ENCODE measurements around the gene SLC39A12.
"Not testable (repeated sequence)": the region's sequence is repeated elsewhere in the genome, so short reads cannot be mapped to it uniquely, and the experiment has no call there.

SLC39A12 gene
- 0 reads per million in 2 experiments for total RNA-seq

DNA sequence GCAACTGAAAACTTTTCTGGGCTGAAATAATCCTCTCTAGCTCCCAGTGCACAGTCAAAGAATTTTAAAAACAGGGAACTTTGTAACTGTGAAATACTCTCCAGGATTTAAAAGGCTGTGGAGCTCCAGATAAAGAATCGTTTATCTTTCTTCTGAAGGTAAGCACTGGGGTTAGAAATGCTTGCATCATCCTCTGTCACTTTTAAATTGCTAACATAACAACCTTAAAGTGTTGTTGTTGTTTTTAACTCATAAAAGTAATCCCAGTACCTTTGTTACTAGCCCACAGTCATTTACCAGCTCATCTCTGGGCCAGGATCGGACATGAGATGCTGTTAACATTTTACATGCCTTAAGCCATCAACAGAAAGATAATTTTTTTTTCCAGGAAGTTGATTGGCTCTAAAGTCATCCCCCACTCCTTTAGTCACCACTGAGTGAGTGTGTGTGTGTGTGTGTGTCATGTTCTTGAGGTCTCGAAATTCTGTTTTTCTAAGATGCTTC, at the start of gene SLC39A12:
TSS of gene SLC39A12 (plus strand) at position 51 of the 504 bp plus-strand sequence. CDS start 1,359 bp downstream, outside the sequence.
- DNase-seq (ENCODE audit: low read depth): no peak

DNA sequence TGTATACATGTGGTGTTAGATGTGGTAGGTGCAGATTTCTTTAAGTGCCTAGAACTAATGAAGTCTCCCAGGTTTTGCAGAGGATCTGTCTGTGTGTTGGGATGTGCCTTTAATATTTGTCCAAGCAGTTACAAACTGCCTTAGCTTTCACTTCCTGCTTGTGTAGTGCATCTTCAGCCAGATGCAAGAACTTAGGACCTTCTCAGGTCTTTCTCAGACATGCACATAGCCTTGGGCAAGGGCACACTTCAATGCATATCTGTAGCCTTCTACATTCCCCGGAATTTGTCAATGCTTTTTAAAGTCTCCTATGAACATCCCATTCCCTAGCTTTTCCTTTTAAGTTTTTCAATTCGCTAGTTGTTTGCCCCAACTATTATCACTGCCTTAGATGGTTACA, 47.2 kb upstream of the SLC39A12 start:
- no peak for DNase-seq (ENCODE audit: low read depth)

DNA sequence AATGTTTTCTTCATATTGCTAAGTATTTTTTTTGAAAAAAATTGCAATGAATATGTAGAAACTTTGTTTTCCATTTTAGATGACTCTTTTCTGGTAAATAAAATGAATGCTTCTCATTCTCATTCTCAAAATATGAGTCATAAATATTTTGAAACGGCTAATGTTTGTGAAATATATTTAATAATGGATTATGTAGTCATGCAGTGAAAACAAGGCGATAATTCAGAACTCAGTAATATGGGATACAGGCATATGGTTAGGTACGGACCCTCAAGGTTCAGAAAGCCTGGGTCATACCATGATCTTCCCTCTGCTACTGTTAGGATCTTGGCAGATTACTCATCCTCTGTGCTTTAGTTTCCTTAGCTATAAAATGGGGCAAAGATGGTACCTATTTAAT, 46.2 kb upstream of the SLC39A12 start:
- no peak for DNase-seq (ENCODE audit: low read depth)

GRCh38 chr10:17906002-17906401, 45.7 kb upstream of the SLC39A12 start:
- DNase-seq (ENCODE audit: low read depth): no peak

GRCh38 chr10:17907641-17908040, 44.1 kb upstream of the SLC39A12 start:
- no peak for DNase-seq (ENCODE audit: low read depth)

DNA sequence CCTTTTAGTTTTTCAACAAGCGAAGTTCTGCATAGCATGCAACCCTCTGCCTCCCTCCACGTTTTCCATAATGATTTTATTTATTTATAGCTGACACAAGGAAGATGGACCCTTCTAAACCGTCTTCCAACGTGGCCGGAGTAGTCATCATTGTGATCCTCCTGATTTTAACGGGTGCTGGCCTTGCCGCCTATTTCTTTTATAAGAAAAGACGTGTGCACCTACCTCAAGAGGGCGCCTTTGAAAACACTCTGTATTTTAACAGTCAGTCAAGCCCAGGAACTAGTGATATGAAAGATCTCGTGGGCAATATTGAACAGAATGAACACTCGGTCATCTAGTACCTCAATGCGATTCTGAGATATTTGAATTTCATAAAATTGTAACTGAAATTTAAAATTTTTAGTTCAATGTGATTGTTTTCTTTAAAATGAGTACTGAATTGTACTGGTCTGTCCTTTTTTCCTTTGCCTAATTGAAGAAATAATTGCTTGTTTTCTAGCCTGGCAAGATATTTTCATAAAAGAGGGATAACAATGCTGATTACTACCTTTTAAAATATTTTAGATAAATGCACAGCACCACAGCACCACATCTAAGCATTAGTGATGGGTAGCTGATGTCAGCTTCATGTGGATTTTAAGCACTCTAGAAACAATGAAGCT, 41.5 kb upstream of the SLC39A12 start:
- no peak for DNase-seq (ENCODE audit: low read depth)

DNA sequence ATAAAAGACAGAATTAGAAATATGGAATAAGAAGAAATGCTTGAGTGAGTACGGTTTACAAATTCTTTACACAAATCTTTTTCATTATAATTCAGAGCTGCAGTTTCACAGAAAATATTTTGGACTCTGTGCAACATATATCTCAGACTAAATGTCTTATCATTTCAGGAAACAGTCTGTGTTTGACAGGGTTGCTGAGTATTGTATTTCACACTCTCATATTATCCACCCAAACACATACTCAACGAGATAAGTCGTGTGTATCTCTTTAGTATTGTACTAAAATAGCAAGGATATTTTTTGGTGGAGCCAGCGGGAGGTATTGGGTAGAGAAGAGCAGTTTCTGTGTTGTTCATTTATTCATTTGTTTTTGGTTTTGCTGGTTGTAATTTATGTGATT, 39.0 kb upstream of the SLC39A12 start:
- DNase-seq (ENCODE audit: low read depth): no peak

GRCh38 chr10:17913604-17914003, 38.1 kb upstream of the SLC39A12 start:
- no peak for DNase-seq (ENCODE audit: low read depth)

GRCh38 chr10:17914169-17915045, 37.3 kb upstream of the SLC39A12 start:
- DNase-seq (ENCODE audit: low read depth): no peak

- no peak for DNase-seq (ENCODE audit: low read depth)
Measured at GRCh38 chr10:17915181-17915580, 36.5 kb upstream of the SLC39A12 start.

GRCh38 chr10:17918187-17918903, 33.4 kb upstream of the SLC39A12 start:
- DNase-seq (ENCODE audit: low read depth): no peak

DNA sequence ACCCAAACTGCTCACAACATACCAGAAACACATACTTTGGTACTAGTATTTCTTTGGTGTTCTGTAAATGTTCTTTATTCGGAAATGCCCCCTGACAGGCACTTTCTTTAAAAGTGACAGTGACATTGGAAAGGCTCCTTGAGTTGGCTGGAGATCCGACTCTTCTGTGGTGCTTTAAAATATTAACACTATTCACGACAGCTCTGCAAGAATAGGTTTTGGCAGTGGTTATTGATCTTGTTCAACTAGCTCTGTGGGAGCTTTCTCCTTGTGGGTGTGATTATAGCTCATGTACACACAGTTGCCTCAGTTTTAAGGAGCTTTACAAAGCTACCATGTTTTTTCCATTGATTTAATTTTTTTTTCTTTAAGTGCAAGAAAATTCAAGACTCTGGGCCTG, 30.3 kb upstream of the SLC39A12 start:
- DNase-seq (ENCODE audit: low read depth): no peak

DNA sequence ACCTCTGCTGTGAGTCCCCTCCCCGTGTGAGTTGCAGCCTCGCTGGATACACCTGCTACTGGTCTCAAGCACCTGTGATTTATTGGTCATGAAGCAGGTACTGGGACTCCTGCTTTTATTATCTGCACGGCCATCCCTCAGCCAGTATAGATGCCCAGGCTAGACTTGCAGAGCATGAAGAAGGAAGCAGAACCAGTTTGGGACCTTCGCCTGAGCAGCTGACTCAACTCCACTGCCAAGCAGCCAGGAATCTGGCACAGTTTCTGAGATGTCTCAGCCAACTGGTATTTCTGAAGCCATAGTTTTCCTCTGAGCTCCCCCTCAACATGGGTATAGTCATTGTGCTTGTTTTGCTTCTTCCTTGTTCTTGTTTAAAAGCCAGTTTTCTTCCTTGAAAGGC, 28.0 kb upstream of the SLC39A12 start:
- DNase-seq (ENCODE audit: low read depth): no peak

- no peak for DNase-seq (ENCODE audit: low read depth)
Measured at GRCh38 chr10:17943033-17943745, 8.5 kb upstream of the SLC39A12 start.

DNA sequence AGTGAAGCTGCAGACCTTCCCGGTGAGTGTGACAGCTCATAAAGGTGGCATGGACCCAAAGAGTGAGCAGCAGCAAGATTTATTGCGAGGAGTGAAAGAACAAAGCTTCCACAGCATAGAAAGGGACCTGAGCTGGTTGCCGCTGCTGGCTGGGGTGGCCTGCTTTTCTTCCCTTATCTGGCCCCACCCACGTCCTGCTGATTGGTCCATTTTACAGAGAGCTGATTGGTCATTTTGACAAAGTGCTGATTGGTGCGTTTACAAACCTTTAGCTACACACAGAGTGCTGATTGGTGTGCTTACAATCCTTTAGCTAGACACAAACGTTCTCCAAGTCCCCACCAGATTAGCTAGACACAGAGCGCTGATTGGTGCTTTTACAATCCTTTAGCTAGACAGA, 1.4 kb upstream of the SLC39A12 start:
- not testable (repeated sequence) for DNase-seq (ENCODE audit: low read depth)

DNA sequence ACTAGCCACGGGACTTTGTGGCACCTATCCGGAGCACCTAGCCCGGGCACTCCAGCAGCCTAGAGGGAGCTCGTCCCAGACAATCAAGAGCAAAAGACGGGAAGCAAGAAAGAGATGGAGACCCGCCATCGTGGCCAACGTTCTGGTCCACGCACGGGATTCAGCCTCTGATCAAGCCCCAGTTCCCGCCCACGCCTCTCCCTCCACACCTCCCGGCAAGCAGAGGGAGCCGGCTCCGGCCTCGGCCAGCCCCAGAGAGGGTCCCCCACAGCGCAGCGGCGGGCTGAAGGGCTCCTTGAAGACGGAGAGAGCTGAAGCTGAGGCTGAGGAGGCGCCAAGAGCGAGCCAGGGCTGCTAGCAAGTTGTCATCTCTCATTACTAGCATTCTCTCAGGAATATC, 992 bp upstream of the SLC39A12 start:
- DNase-seq (ENCODE audit: low read depth): no peak

GRCh38 chr10:17954372-17954771, 2.7 kb downstream of the SLC39A12 start:
- not testable (repeated sequence) for DNase-seq (ENCODE audit: low read depth)

DNA sequence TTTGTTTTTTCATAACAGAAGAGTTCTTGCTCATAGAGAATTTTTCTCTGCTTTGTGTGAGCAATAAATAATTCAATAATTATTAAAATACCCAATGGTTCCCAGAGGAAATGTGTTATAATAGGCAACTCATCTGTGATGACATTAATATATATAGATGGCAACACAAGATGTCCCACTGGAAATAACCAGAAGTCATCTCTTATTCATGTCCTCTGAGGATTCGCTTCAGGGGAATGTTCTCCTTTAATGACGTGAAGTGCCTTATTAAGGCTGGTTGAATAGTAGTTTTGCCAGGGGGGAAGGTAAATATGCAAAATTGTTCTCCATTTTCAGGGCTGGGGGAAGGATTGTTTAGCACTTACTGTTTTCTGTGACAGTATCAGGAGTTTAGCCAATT, 3.1 kb downstream of the SLC39A12 start:
- no peak for DNase-seq (ENCODE audit: low read depth)

GRCh38 chr10:17958049-17958448, 6.3 kb downstream of the SLC39A12 start:
- DNase-seq (ENCODE audit: low read depth): no peak

GRCh38 chr10:17959870-17960269, 8.2 kb downstream of the SLC39A12 start:
- DNase-seq (ENCODE audit: low read depth): no peak

DNA sequence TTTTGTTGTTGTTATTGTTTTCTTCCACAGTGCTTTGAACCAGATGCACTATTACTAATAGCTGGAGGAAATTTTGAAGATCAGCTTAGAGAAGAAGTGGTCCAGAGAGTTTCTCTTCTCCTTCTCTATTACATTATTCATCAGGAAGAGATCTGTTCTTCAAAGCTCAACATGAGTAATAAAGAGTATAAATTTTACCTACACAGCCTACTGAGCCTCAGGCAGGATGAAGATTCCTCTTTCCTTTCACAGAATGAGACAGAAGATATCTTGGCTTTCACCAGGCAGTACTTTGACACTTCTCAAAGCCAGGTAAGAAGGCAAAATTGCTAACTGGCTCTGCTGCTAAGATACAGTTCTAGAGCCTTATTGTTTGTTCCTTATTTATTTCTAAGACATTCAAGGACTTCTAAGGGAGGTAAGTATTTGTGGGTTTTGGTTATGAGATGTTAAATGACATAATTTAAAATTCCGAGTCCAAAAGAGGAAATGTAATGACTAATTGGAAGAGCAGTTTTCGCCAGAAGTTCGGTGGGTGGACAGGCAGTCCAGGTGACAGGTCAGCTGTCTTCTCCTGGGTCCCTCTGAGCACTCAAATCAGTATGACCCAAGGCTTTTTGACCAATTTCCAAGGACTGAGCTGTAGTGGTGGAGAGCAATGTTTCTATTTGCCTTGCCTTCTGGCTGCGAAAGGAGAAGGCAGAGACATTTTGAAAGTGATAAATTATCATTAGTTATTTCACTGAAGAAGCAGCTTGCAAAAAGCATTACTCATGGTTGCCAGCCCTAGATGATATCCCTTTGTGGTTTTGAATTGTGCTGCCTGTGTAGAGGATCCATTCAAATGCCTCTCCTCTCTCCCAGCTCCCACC, 10.1 kb downstream of the SLC39A12 start:
- no peak for DNase-seq (ENCODE audit: low read depth)

Measured in T follicular helper cell (primary cell).